HG02884 (cell line): ENCODE data around the gene ARHGEF33.

Experiments
- ATAC-seq: cut with Tn5 transposase; IDR thresholded peaks from one replicate; pipeline ENCODE4 v1.9.1; 2021; ENCODE audit warnings: mild to moderate bottlenecking, moderate library complexity; ENCODE audit not compliant: unreplicated experiment

The ARHGEF33 gene

DNA sequence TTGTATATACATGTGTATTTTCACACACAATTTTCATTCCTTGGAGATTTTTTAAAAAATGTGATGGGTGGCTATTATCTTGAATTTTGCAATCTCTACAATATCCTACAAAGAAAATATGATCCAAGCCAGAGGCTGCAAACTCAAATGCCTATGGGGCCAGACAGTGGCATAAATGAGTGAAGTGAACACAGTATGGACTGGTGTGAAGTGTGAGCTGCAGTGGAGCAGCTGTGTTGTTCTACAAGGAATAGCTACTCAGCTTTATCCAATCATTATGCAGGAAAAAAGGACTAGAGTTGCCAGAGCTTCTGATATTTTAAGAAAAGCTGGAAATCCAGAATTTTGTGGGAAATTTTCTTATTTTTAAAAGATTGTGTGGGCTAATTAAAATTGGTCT is 62.1 kb downstream of the ARHGEF33 start:
- no peak for ATAC-seq

- no peak for ATAC-seq
These were observed 68.3 kb downstream of the ARHGEF33 start for GRCh38 chr2:38957972-38958371.

DNA sequence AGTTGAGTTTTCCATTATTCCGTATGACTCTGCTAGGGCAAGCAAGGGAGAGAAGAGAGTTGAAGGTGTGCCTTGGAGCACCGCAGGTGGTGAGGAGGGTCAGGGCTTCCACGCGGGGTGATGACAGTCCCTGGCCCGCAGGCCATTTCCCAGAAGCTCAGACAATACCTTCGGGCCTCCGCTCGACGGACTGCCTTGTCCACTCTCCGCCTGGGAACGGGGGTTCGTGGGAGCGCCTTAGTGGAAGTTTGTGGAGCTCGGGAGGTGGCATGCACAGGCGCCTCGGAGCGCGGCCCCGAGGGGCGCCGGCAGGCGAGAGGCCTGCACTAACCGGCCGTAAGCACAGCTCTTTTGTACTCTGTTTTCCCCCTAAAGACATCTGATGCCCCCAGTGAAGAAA is 69.8 kb downstream of the ARHGEF33 start:
- ATAC-seq: no peak

DNA sequence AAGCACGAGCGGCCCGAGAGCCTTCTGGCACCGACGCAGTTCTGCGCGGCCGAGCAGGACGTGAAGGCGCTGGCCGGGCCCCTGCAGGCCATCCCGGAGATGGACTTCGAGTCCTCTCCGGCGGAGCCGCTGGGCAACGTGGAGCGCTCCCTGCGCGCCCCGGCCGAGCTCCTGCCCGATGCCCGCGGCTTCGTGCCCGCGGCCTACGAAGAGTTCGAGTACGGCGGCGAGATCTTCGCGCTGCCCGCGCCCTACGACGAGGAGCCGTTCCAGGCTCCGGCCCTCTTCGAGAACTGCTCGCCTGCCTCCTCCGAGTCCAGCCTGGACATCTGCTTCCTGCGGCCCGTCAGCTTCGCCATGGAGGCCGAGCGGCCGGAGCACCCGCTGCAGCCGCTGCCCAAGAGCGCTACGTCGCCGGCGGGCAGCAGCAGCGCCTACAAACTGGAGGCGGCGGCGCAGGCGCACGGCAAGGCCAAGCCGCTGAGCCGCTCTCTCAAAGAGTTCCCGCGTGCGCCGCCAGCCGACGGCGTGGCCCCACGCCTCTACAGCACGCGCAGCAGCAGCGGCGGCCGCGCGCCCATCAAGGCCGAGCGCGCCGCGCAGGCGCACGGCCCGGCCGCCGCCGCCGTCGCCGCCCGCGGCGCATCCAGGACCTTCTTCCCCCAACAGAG is 70.4 kb downstream of the ARHGEF33 start:
- peak; percentile 68 for ATAC-seq

DNA sequence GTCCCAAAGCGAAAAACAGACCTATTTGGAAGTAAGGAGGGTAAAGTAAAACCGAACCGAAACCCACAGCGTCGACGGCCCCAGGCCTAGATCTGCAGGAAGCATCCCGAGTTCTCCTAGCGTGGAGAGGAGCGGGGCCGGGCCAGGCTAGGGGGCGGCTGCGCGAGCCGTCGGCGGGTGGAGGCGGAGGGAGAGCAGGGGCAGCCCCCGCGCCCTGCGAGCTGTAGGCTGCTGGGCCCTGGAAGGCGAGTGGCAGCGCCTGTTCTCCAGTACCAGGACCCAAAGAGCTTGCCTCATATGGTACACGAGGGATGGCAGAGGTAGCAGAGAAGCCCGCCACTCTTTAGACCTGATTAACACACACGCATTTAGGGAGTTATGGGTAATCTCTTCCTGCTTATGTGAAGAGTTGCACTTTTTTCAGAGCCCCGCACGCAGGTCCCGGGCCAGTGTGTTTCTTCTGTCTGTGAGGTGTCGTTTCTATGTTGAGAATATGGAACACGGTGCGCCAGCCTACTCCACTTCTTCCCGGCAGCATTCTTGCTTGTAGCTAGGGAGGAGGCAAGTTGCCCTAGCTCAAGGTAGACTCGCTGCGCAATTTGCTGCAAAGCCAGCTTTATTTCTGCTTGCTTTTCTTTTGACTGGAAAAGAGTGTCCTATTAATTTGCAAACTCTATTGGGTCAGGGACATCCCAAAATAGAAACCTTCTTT is 71.1 kb downstream of the ARHGEF33 start:
- ATAC-seq: no peak

DNA sequence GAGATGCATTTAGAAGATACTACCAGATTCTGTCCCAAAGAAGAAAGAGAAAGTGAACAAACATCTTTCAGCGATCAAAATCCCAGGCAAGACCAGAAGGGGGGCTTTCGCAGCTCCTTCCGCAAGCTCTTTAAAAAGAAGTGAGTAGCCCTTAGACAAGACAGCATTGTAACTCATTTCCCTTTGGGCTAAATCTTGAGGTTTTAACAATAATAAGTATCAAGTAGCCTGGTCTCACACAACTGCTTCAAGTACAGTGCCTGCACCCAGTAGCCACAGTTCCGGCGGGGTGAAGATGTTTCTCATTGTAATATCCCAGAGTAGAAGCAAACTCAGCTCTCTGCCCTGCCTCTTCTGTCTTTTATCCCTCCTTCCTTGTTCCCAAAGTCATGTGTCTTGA is 76.3 kb downstream of the ARHGEF33 start:
- no peak for ATAC-seq

DNA sequence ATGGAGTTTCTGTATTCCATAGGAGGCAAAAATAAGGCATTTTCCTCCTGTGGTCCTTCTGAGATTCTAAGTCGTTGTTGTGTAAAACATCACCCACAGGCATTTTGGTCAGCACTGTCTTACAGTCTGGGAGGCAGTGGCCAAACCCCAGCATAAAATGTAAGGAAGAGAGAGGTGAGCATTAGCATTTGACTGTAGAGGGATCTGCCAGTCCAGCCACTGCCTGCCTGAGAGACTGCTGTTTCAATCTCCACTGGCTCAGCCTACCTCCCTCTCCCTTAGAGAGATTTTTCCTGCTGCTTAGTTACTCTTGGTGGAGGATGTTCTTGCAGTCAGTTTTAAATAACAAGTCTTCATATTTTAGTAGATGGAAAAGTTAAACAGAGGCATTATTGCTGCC is 77.0 kb downstream of the ARHGEF33 start:
- no peak for ATAC-seq

GRCh38 chr2:38968021-38968420 is 78.3 kb downstream of the ARHGEF33 start:
- no peak for ATAC-seq

- ATAC-seq: no peak
These were observed 81.7 kb downstream of the ARHGEF33 start for GRCh38 chr2:38971377-38971776.

- ATAC-seq: no peak
These were observed 83.6 kb downstream of the ARHGEF33 start for GRCh38 chr2:38973266-38973665.

- no peak for ATAC-seq
These were observed 85.4 kb downstream of the ARHGEF33 start for GRCh38 chr2:38975042-38975441.

DNA sequence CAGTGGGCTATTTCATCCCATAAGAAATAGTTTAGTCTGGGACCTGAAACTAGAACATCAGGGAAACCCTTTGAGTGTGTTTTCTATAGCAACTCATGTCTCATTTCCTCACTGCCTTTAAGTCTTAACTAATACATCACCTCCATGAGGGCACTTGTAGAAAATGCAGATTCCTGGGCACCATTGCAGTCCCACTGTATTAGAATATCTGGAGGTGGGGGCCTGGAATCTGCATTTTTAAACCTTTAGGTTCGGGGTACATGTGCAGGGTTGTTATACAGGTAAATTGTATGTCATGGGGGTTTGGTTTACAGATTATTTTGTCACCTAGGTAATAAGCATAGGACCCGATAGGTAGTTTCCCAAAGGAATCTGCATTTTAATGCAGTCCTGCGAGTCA is 87.4 kb downstream of the ARHGEF33 start:
- ATAC-seq: no peak

GRCh38 chr2:38978296-38978903 is 88.7 kb downstream of the ARHGEF33 start:
- no peak for ATAC-seq

DNA sequence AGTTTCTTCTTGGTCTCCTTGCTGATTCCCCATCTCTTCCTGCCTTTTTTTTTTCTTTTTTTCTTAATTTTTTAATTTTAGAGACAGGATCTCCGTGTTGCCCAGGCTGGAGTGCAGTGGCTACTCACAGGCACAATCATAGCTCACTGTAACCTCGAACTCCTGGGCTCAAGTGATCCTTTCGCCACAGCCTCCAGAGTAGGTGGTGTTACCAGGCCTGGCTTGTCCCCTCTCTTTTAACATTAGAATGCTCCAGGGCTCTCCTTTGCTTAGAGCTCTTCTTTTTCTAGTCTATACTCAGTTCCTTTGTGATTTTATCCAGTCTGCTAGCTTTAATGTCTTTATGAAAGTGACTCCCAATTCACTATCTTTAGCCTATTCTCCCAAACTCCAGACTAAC is 89.2 kb downstream of the ARHGEF33 start:
- ATAC-seq: no peak

GRCh38 chr2:38981003-38981669 is 91.5 kb downstream of the ARHGEF33 start:
- no peak for ATAC-seq

GRCh38 chr2:38981670-38982357 is 92.1 kb downstream of the ARHGEF33 start:
- no peak for ATAC-seq

- no peak for ATAC-seq
These were observed 92.8 kb downstream of the ARHGEF33 start for GRCh38 chr2:38982498-38982897.

- no peak for ATAC-seq
These were observed 99.0 kb downstream of the ARHGEF33 start for GRCh38 chr2:38988716-38989115.

DNA sequence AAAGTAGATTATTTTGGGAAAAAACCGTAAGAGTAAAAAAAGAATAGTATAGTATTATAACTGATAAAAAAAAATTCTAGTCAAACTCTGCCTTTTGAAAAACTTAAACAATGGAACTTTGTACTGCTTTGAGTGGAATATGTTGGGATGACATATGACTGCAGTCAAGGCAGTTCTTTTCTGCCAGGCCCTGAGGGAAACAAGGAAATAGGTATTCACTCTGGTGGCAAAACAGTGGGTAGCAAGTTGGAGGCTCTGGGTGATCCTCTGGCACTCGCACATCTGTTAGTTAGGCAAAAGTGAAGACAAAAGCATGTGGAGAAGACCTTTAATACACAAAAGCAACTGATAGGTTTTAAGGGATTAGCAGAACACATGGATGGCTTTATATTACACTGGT is 102.2 kb downstream of the ARHGEF33 start:
- no peak for ATAC-seq

DNA sequence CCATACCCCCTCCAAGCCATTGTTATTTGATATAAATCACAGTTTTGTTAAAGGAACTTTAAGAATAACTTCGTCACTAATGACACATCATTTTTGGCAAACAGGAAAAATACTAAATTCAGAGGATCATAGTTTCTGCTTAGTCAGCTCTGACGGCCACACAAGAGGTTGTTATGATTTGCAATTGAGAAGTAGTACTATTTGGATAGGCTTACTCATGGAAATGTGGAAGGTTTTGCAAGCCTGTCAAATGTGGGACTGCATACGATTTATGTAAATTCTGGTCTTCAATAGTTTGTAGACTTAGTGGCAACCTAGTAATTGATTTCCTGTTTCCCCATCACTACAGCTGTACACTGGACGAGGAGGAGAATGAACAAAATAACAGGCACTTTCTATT is 108.1 kb downstream of the ARHGEF33 start:
- no peak for ATAC-seq

DNA sequence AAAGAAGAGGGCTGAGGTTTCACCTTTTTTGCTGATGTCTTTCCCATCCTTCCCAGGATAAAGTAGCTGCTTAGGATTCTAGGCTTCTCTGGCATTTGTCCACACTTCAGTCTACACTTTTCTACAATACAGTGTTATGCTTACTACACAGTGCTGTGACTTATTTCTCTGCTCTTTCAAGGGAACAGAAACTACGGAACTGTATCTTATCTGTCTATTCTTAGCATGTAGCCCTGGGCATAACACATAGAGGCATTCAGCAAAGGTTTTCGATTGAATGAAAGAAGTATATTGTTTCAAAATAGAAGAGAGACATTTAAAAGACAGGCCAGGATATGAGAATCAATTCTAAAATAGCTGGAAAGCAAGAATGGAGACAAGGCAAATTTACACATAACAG is 110.9 kb downstream of the ARHGEF33 start:
- ATAC-seq: no peak
